GM06990 (cell line): ENCODE data around the gene RAI14.

Experiments
- DNase-seq: peaks from one replicate; pipeline ENCODE4 v3.0.0-alpha.2; 2011; ENCODE audit not compliant: insufficient read length; ENCODE audit errors: extremely low read depth
- H3K27me3 ChIP-seq: replicated peaks from 2 replicates; pipeline ENCODE4 v1.6.0; 2011; ENCODE audit warnings: low read length; ENCODE audit not compliant: control insufficient read depth, insufficient read depth
- H3K36me3 ChIP-seq: 2 replicates; pipeline ENCODE4 v1.5.1; 2011; ENCODE audit warnings: low read length; ENCODE audit not compliant: control insufficient read depth, insufficient read depth
- H3K4me3 ChIP-seq: replicated peaks from 2 replicates; pipeline ENCODE4 v1.5.1; 2011; ENCODE audit warnings: low read depth, mild to moderate bottlenecking, control low read depth, low read length
- TF ChIP-seq, protein P1 (sequence below): IDR thresholded peaks from 2 replicates; pipeline ENCODE4 v1.5.1; 2011; ENCODE audit warnings: low read length, control low read depth, mild to moderate bottlenecking, inconsistent platforms; ENCODE audit not compliant: insufficient read depth, poor library complexity, severe bottlenecking

The RAI14 gene

DNA sequence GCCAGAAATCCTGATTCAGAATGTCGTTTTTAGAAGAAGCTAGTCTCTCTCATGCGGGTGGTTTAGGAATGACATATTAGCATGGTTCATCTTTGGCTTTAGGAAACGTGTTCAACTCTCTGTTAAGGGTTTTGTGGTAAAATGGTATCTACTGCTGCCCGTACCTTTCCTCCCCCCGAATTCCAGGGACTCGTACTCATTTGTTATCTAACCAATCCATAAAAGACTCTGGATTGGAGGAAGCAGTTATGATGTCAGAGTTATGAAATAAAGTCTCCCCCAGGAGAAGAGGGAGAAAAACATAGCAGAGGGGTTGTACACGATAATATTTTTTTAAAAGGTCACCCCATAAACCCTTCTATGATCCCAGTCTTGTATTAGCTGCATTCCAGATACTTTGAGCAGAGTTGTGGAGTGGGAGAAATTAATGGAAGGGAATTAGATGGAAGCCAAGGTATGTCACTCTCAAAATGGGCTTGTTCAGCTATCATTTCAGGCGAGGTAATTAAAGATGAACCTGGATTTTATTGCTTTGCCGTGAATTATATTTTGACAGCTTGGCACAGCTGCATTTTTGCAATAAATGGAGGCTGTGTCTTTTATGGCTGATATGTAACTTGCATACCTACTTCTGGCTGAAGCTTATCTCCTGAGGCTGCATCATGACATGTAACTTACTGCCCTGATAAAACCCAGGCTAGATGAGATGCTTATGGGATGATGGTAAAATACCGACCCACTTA lies 31.3 kb downstream of the RAI14 start:
- Histone ChIP-seq H3K27me3 (no peaks in the 10 kb centered on the region), H3K36me3 (no peaks in the 10 kb centered on the region), H3K4me3 (no peak overlapping the region)
- DNase-seq = no peak
- TF ChIP-seq, protein P1, sequence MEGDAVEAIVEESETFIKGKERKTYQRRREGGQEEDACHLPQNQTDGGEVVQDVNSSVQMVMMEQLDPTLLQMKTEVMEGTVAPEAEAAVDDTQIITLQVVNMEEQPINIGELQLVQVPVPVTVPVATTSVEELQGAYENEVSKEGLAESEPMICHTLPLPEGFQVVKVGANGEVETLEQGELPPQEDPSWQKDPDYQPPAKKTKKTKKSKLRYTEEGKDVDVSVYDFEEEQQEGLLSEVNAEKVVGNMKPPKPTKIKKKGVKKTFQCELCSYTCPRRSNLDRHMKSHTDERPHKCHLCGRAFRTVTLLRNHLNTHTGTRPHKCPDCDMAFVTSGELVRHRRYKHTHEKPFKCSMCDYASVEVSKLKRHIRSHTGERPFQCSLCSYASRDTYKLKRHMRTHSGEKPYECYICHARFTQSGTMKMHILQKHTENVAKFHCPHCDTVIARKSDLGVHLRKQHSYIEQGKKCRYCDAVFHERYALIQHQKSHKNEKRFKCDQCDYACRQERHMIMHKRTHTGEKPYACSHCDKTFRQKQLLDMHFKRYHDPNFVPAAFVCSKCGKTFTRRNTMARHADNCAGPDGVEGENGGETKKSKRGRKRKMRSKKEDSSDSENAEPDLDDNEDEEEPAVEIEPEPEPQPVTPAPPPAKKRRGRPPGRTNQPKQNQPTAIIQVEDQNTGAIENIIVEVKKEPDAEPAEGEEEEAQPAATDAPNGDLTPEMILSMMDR = no peak

DNA sequence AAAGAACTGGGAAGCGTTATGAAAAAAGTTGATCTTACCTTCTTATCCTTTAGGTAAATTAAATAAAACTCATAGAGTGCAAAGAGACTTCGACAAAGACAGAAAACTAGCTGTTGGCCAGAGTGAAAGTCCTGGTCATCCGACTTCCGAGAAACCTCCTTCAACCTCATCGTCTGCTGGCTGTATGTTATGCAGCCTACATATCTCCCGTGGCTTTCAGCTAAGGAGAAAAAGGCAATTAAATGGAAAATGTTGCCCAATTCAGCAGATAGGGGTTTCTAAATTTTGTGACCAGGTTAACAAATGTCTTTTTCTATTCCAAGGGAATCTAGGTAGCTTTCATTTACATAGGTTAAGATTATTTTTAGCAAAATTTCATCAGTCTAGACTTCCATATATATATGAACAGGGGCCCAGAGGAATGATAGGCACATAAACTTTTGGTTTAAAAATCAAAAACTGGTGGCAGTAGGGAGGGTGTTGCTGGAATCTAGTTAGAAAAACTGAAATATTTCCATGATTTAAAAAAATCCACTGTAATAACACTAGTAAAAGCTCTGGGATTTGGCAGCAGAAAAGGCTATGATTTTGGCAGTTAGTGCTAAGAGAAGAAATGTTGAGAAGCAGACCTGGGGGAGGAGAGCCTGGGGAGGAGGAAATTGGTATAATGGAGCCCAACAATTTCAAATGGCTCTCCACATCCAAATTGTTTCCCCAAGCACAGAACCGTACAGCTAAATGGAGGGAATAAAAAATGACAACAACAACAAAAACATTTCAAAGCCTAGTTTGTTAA lies 32.1 kb downstream of the RAI14 start:
- Histone ChIP-seq H3K4me3 (no peak overlapping the region), H3K36me3 (no peaks in the 10 kb centered on the region), H3K27me3 (no peaks in the 10 kb centered on the region)
- TF ChIP-seq, protein P1 = no peak
- DNase-seq = no peak

DNA sequence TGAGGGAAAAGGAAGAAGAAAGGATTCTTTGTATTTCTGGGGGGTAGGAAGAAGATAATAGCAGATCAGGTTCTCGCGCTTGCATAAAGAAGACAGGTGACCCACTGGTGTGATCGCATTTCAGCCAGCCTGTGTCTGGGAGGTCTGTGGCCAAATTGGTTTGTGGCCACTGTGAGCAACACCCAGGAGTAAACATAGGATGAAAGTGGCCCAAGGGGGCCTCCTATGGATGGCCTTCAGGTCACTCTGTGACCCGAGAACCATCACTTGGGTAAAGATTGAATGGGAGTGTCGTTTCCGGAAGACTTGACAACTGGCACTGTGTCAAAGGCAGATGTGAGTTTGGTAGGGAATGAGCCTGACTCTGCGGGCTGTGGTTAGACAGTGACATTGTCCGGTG lies 34.2 kb downstream of the RAI14 start:
- H3K4me3 ChIP-seq = no peak overlapping the region
- no peaks in the 10 kb centered on the region for H3K36me3 ChIP-seq
- TF ChIP-seq, protein P1 = no peak
- H3K27me3 ChIP-seq = no peaks in the 10 kb centered on the region
- no peak for DNase-seq

DNA sequence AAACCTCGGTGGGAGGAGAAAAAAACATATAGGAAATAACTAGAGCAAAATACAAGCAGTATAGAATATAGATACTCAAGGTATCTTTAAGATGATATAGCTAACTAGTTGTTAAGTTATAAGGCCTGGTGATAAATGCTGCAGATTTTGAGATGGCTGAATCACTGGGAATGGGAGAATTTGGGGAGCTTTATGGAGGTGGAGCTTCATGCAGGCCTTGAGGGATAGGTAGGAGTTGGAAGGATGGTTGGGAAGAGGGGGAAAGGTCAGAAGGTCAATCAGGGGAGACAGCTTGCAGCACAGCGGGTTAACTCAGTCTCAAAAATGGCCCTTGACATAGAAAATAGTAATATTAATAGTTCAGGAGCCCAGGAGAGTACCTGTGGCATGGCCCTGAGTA lies 34.8 kb downstream of the RAI14 start:
- Histone ChIP-seq H3K27me3 (no peaks in the 10 kb centered on the region), H3K36me3 (no peaks in the 10 kb centered on the region), H3K4me3 (no peak overlapping the region)
- TF ChIP-seq, protein P1 = no peak
- no peak for DNase-seq

DNA sequence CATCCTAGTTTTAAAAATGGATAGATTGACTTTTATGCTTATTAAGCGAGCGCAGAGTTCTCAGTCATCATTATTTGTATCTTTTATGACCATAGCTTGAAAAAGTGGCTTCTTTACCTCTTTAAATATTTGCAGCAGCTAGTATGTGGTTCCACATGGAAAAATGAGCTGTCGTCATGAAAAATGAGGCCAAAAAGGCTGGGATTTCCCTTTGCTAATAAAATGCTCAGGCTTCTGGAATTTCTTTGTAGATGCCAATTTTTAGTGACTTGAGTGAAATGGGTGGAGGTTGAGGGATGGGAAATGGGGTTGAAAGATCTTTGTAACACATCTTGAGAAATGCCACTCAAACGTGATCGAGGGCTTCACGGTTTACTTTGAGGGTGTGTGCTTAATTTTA lies 35.2 kb downstream of the RAI14 start:
- Histone ChIP-seq H3K36me3 (no peaks in the 10 kb centered on the region), H3K27me3 (no peaks in the 10 kb centered on the region)
- no peak for DNase-seq

More for the DNA sequence above, 35.2 kb downstream of the RAI14 start:
- TF ChIP-seq, protein P1 = no peak
- no peak overlapping the region for H3K4me3 ChIP-seq
